HG02970 (cell line): ENCODE measurements around the gene RPL28.
A peak's percentile ranks its signal among the peaks of the same experiment; 100 is the strongest.

Experiments
- ATAC-seq: cut with Tn5 transposase; IDR thresholded peaks from one replicate; pipeline ENCODE4 v1.9.1; 2021; ENCODE audit warnings: mild to moderate bottlenecking, moderate library complexity, moderate number of reproducible peaks; ENCODE audit not compliant: unreplicated experiment, low FRiP score

RPL28 gene

DNA sequence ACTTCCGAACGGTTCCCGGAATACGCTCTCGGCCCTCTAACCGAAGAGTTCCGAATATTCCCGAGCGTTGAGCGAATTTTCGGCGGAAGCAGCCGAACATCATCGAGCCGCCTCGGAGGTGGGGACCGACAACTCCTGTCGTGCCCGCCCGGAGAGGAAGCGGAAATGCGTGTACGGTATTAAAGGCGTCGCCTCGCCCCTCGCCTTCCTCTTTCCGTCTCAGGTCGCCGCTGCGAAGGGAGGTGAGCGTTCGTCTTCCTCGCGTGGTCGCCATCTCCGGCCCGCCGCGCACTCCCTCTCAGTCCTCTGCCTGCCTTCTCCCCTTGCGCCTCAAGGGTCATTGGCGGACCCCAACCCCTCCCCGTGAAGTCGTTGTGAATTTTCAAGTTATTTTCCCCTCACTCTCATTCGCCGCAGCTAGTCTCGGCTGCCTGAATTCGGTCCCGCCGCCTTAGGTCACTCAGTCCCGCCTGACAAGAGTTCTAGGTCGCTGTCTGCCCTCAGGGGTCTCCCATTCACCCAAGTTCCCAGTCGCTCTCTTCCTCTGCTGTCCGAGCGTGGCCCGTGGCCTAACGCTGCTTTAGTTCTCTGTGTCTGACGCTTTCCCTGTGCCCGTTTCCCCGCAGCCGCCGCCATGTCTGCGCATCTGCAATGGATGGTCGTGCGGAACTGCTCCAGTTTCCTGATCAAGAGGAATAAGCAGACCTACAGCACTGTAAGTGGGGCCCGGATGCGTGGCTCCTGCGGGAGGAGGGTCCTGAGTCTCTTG lies at the start of gene RPL28:
Gene RPL28, plus strand, starts transcription at position 209 of the 769 bp plus-strand sequence. Its CDS starts 426 bp downstream, at position 635.
- ATAC-seq: peak; percentile 72

DNA sequence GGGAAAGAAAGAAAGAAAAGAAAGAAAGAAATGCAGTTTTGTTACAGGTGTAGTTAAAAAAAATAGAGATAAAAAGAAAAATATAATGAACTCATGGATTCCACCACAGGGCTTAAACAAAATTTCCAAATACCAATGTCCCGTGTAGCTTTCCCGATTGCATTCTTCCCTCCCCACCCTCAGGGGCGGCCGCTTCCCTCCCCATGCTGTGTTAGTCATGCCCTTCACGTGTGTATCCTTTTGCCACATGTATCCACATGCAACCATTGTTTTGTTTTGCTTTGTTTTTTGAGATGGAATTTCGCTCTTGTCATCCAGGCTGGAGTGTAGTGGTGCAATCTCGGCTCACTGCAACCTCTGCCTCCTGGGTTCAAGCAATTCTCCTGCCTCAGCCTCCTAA lies 49.6 kb upstream of the RPL28 start:
- no peak for ATAC-seq

DNA sequence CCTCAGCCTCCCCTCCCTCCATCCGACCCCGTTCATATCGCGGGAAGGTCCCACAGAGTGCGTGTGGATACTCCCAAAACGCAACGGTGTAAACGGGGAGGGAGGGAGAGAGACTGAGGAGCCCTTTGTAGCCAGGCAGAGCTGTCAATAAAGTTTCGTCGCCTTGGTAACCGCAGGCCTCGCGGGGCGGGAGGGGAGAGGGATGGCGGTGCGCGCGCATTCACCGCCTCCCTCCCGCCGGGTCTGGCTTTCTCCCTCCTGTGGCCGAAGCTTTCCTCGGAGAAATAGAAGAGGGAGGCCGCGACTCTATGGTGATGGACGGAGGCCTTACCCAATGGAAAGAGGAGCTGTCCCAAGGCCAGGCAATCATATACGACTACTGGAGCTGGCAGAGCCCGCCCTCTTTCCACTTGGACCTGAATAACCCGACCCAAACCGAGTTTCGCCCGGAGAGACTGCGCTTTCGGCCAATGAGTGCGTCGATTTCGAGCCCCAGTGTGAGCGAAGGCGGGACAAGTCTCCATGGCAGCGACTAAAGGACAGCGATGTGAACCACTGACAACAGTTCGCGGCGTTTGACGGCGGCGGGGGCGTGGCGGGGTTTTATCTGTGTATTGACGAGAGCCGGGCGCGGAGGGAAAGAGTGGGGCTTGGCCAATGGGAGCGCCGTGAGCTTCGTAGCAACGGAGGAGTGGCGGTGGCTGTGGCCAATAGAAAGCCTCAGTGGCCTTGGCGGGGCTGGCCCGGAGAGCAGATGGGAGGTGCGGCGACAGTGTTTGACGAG lies 46.4 kb upstream of the RPL28 start, which contains the start of gene KMT5C:
Gene KMT5C, plus strand, starts transcription at position 772 of the 784 bp plus-strand sequence. CDS start 2,061 bp downstream, outside the sequence.
- peak; percentile 88 for ATAC-seq

DNA sequence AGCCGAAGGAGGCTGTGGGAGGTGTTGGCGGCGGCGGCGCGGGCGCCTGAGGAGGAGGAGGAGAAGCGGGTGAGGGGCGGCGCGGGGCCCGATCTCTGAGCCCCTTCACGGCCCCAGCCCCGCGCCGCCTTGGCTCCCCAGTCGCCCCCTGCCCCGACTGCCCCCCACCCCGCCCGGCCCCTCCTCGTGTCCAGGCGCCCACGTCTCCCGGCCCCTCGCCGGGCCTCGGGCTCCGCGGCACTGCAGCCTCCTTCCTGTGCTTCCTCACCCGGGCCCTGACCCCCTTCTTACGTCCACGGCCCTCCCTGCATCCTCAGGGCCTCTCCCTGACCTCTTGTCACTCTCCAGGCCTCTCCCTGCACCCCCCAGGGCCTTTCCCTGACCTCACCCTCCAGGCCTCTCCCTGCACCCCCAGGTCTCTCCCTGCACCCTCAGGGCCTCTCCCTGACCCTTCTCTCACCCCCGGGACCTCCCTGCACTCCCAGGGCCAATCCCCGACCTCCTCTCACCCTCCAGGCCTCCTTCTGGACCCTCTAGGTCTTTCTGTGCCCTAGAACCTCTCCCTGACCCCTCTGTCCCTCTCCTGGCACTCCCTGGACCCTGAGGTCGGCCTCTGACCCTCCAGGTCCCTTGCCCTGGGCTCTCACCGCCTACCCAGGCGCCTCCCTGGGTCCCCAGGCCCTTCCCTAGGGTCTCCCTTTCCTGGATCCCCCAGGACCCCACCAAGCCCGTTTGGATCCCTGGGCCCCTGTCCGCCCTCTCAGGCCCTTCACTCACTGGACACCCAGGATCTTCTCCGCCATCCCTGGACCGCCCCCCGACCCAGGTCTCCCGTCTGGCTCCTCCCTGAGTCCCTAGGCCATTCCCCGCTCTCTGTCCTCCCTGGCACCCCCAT lies 45.6 kb upstream of the RPL28 start:
- ATAC-seq: no peak

DNA sequence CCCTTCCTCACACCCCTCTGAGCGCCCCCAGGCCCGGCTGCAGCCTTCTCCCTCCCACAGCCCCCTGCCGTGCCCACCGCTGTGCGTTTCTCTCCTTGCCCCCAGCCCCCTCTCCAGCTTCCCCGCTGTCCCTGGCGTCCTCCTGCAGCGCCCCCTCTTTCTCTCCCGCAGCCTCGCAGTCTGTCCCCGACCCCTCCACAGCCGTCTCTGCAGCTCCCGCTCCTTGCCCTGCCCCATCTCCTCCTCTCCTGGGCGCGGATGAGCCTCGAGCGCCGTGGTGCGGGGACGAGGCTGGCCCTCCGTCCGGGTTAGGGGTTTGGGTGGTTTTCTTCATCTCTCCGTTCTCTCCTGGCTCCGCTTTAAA lies 45.0 kb upstream of the RPL28 start:
- ATAC-seq: no peak

DNA sequence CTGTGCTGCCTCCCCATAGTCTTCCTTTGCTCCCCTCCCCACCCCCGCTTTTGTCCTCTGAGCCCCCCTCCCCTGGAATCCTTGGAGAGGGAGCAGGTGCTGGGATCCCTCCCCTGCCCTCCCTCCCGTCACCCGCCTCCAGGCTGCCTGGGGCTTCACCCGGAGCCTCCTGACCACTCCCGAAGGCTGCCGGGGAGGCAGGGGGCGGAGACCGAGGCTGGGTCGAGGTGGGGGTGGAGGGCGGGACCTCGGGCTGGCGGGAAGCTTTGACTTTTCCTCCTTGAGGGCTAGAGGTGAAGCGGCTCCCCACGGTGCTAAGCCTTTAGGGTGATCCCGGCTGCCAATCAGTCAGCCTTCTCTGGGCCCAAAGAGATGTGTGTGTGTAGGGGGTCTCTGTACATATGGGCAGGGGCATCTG lies 44.6 kb upstream of the RPL28 start:
- ATAC-seq: no peak

DNA sequence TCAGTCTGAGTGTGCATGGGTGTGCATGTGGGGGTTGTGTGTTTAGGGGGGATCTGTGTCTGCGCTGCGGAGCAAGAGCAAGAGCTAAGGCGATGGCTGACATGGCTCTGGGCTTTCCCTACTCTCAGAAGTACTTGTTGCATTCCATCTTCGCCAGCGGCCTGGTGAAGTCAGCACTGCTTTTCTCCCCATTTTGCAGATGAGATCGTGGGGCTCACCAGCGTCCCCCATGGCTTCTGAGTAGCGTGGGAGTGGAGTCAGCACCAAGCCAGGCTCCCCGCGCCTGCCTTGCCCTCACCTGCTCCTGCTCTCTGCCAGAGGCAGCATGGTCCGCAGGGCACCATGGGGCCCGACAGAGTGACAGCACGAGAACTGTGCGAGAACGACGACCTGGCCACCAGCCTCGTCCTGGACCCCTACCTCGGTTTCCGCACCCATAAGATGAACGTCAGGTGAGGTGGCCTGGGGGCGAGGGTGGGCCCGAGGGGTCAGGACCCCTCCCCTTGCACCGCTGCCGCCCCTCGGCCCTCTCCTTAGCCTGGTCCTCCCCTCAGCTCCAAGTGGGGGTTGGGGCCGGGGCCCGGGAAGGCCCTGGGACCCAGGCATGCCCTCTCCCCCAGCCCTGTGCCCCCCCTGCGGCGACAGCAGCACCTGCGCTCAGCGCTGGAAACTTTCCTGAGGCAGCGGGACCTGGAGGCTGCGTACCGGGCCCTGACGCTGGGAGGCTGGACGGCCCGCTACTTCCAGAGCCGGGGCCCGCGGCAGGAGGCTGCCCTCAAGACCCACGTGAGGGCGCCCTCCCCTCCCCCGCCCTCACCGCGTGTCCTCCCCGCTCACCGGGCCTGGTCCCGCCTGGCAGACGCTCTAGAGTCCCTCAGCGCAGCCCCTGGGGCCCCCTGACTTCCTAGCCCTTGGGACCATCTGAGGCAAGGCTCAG lies 43.9 kb upstream of the RPL28 start:
- ATAC-seq: no peak

DNA sequence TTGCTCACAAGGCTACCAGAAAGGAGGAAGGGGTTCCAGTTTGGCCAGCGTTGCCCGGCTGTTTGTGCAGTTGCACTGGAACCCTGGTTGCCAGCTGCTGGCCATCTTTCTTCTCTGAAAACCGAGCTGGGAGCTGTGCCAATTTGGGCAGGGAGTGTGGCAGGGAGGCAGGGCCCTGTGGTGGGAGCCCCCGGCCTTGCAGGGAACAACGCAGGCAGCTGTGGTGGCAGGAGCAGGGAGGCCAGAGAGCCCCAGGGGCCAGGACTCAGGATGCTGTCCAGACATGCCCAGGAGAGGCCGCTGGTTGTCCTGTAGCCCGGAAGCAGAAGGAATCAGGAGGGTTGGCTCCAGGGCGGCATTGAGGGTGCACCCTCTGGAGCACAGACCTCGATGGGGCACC lies 41.3 kb upstream of the RPL28 start:
- ATAC-seq: no peak

DNA sequence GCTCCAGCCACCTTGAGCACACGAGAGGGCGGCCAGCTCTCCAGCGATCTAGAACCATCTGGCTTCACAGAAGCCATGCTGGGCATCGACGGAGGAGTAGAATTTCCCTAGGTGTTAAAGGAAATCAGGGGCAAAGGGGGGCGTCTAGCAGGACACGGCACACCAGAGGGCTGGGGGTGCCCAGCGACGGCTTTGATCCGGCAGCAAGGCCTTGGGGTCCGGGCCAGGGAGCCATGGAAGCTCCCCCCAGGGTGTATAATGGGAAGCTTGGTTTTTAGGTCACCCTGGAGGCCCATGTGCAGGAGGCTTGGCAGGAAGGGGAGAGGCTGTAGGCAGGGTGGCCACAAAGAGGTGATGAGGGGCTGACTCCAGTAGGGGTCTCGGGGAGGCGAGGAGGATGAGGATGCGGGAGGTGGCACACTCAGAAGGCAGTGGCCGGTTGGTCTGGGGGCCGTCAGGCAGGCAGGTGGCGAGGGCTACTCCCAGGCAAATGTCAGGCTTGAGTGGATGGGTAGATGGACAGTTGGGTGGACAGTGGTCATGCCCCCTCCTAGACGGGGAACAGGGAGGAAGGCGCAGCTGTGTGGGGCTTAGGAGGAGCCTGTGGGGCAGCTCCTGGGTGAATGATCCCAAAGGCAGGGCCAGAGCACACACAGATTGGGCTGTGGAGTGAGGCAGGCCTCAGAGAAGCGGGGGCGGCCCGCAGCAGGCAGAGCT lies 40.5 kb upstream of the RPL28 start:
- ATAC-seq: no peak

DNA sequence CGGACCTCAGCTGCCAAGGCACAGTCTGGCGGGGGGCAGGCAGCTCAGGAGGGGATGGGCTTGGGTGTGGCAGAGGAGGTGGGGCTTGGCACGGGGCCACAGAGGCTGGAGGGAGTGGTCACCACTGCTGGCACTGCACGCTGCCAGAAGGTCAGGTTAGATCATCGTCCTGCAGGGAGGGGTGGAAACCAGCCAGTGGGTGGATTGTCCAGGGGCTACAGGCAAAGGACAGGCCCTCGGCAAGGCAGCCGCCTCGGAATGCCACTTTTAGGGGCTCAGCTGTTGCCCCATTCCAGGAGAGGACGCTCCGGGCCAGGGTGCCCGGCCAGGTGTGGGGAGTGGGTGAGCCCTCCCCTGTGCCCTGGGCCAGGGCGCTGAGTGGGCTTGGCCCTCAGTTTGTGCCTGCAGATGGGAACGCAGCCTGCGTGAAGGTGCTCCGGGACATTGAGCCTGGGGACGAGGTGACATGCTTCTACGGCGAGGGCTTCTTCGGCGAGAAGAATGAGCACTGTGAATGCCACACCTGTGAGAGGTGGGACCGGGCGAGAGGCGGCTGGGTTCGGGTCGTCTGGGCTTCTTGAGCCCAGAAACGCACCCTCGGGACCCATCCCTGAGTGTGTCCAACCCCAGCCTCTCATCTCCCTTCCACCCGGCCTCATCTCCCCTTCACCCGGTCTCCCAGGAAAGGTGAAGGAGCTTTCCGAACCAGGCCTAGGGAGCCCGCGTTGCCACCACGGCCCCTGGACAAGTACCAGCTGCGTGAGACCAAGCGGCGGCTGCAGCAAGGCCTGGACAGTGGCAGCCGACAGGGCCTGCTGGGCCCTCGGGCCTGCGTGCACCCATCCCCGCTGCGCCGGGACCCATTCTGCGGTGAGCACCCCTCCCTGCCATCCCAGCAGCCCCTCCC lies 39.7 kb upstream of the RPL28 start:
- ATAC-seq: no peak

DNA sequence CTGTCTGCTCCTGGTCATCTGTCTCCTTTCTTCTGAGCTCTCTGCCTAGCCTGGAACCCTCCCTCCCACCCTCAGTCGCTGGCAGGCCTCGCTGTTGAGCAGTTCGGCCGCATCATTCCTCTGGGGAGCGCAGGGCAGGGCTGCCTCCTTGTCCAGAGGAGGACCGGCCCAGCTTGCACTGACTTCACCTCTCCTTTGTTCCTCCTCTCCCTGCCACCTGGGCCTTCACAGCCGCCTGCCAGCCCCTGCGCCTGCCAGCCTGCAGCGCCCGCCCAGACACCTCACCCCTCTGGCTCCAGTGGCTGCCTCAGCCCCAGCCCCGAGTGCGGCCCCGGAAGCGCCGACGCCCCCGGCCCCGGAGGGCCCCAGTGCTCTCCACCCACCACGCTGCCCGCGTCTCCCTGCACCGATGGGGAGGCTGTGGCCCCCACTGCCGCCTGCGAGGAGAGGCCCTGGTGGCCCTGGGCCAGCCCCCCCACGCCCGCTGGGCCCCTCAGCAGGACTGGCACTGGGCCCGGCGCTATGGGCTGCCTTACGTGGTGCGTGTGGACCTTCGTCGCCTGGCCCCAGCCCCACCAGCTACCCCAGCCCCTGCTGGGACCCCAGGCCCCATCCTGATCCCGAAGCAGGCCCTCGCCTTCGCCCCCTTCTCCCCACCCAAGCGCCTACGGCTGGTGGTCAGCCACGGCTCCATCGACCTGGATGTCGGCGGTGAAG lies 38.8 kb upstream of the RPL28 start:
- ATAC-seq: no peak

DNA sequence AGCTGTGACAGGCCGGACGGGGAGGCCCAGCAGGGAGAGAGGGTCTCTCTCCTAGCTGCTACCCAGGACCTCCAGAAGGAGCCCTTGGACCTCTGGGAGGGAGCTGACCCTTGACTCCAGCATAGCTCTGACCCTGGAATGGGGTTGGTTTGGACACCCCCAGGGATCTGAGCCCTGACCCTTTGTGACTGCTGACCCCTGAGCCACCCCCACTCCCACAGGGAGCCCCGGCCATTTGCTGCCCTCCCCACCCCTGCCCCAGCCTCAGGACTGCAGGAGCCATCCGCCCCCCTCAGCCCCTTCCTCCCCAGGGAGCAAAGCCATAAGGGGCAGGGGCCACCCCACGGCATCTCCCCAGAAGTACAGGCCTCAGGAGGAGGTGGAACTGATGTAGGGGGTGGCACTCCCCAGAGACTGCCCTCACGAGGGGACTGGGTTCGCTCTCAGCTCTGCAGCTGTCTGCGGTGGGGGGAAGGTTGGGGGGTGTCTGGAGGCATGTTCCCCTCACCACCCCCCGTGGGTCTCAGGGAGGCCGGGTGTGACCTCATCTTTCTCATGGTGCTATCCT lies 38.2 kb upstream of the RPL28 start:
- ATAC-seq: no peak

DNA sequence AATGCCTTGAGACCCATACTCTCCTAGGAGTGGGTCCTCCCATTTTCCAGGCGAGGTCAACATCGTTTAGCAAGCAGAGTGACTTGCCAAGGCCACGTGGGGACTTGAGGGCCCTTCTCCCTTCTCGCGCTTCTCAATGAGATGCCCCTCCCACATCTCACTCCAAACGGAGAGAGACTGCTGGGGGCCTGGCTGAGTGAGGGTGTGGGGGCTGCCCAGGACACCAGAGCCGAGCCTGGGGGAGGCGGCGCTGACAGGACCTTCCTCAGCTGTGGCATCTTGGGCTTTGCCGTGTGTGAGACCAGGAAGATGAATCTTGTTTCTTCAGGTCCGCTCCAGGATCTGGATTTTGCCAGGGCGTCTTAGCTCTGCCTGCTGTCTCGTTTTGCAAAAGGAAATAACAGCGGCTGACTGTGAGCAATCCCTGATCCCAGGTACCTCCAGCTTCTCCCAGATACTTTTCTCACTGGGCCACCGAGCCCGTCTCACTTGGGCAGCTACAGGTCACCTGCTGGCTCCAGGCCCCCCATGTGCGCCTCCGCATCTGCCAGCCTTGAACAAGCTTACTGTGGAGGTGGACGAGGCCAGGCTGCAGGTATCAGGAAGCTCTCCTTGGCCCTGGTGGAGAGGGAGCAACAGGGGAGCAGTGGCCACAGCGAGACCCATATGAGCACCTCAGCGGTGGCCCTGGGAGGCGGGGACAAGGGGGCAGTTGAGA lies 37.3 kb upstream of the RPL28 start:
- no peak for ATAC-seq

DNA sequence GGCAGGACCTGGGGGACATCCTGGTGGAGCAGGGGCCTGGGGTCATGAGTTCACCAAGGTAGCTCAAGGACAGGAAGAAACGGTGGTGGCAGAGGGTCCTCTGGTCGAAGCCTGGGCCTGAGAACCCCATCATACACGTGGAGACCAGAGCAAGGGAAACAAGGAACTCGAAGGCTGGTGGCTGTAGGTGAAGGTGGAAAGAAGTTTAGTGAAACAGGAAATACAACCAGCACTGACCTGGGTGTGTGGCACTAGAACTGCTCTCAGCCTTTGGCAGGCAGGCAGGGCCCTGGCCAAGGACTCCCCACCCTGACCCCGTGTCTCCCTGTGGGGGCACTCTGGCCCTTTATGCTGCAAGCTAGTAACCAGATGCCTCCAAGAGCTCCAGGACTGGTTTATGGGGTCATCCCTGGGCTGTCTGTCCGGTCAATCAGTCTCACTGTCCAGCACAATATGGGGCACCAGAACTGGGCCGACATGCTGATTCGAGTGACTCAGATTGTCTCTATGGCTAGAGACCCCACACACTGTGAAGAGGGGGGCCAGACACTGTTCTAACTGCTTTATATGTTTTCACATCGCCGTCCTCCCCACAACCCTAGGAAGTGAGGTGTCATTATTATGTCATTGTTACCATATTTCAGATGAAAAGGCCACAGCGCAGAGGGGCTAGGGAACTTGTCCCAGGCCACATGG lies 35.0 kb upstream of the RPL28 start:
- ATAC-seq: no peak

DNA sequence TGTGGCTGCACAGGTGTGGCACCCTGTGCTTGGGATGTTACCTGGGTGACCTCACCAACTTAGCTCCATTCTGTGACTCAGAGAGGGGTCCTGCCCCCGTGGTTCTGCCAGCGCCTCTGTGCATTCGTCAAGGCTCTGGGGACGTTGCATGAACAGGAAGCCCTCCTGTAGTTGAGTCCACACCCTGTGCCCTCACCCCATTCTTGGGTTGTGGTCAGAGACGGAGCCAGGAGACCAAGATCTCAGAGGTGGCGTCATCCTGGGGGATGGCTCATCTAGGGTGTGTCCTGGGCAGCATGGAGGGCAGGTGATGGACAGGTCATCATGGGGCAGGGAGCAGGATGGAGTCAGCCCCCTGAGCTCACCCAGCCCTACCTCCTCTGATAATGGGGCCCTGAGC lies 33.7 kb upstream of the RPL28 start:
- no peak for ATAC-seq
